Measurements from ENCODE around the gene FGB.

- TF ChIP-seq CTCF (IDR thresholded peaks at IDR 0.05), result no peak
- no peak for TF ChIP-seq TCF7L2 (IDR thresholded peaks at IDR 0.05; ENCODE audit: low read depth, low read length)
- no peak for TF ChIP-seq POLR2AphosphoS5 (IDR thresholded peaks at IDR 0.05; ENCODE audit: low read depth, low read length)
These were observed 40.5 kb downstream of the FGB start for GRCh38 chr4:154603033-154603943.
